Activated T-cell treated with anti-CD3 and anti-CD28 coated beads, Interleukin-2, amount 50 U/mL, for 1 hour (primary cell): Measurements from ENCODE around the gene PON1.

Source experiments
- DNase-seq: peaks from one replicate; pipeline ENCODE4 v3.0.0-alpha.2; 2020

PON1 gene

DNA sequence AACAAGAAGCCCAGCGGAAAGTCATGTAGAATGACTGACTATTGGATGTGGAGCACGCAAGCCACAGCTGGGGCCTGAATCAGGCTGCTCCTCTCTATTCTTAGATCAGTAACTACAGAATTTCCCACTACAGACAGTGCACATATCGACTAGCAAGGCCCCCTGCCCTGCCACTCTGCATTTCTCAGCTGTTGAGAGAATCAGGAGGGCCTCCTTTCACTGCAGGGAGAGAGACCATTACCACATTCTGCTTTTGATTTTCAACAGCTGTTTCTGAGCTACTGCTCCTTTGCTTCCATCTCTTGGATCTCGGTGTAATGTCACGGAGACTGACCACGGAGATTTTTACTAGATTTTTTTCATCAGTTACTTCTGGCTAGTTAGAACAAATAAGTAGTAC is 73.8 kb downstream of the PON1 start:
- no peak for DNase-seq
